ENCODE results near the gene ATP13A4. TPM values are rescaled to one million over a fixed set of nuclear protein-coding genes. Genes with fewer than 3 reads are reported as not detected.

ATP13A4 gene
- total RNA-seq, 1 donor from 2014 or later = 3.4 TPM

GRCh38 chr3:193481436-193481835, 73.3 kb downstream of the ATP13A4 start:
- no peak overlapping the region for H3K4me3 Mint-ChIP-seq
- no peak for DNase-seq
- intact Hi-C loops (cut with micrococcal nuclease) = no loop called here
- no peak for ATAC-seq (ENCODE audit: low read depth)
- no peaks in the 10 kb centered on the region for H3K9me3 Mint-ChIP-seq
- H3K36me3 Mint-ChIP-seq (ENCODE audit: low read depth) = no peaks in the 10 kb centered on the region
- POLR2A ChIA-PET = no interaction called here
- TF ChIP-seq, protein P1, sequence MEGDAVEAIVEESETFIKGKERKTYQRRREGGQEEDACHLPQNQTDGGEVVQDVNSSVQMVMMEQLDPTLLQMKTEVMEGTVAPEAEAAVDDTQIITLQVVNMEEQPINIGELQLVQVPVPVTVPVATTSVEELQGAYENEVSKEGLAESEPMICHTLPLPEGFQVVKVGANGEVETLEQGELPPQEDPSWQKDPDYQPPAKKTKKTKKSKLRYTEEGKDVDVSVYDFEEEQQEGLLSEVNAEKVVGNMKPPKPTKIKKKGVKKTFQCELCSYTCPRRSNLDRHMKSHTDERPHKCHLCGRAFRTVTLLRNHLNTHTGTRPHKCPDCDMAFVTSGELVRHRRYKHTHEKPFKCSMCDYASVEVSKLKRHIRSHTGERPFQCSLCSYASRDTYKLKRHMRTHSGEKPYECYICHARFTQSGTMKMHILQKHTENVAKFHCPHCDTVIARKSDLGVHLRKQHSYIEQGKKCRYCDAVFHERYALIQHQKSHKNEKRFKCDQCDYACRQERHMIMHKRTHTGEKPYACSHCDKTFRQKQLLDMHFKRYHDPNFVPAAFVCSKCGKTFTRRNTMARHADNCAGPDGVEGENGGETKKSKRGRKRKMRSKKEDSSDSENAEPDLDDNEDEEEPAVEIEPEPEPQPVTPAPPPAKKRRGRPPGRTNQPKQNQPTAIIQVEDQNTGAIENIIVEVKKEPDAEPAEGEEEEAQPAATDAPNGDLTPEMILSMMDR (IDR thresholded peaks at IDR 0.05) = no peak
- H3K27ac Mint-ChIP-seq = no peak overlapping the region
- no peaks in the 10 kb centered on the region for H3K4me1 Mint-ChIP-seq
- CTCF ChIA-PET = no interaction called here
- H3K27me3 Mint-ChIP-seq = no peaks in the 10 kb centered on the region

- intact Hi-C loops (cut with micrococcal nuclease) = no loop called here
- Mint-ChIP-seq H3K4me3 (no peak overlapping the region), H3K9me3 (no peaks in the 10 kb centered on the region), H3K27ac (no peak overlapping the region), H3K36me3 (ENCODE audit: low read depth) (no peaks in the 10 kb centered on the region), H3K27me3 (no peaks in the 10 kb centered on the region), H3K4me1 (no peaks in the 10 kb centered on the region)
- ChIA-PET CTCF (no interaction called here), POLR2A (no interaction called here)
- ATAC-seq (ENCODE audit: low read depth) = no peak
- no peak for DNase-seq
- TF ChIP-seq, protein P1 (IDR thresholded peaks at IDR 0.05) = no peak
Measured at GRCh38 chr3:193474446-193474845, 80.2 kb downstream of the ATP13A4 start.

GRCh38 chr3:193470710-193471109, 84.0 kb downstream of the ATP13A4 start:
- Mint-ChIP-seq H3K9me3 (no peaks in the 10 kb centered on the region), H3K4me3 (no peak overlapping the region), H3K27me3 (no peaks in the 10 kb centered on the region), H3K27ac (no peak overlapping the region), H3K4me1 (no peaks in the 10 kb centered on the region), H3K36me3 (ENCODE audit: low read depth) (peaks cover 1% of the 10 kb centered on the region)
- intact Hi-C loops (cut with micrococcal nuclease) = no loop called here
- TF ChIP-seq, protein P1 (IDR thresholded peaks at IDR 0.05) = no peak
- no peak for DNase-seq
- POLR2A ChIA-PET = no interaction called here
- CTCF ChIA-PET = no interaction called here
- no peak for ATAC-seq (ENCODE audit: low read depth)

DNA sequence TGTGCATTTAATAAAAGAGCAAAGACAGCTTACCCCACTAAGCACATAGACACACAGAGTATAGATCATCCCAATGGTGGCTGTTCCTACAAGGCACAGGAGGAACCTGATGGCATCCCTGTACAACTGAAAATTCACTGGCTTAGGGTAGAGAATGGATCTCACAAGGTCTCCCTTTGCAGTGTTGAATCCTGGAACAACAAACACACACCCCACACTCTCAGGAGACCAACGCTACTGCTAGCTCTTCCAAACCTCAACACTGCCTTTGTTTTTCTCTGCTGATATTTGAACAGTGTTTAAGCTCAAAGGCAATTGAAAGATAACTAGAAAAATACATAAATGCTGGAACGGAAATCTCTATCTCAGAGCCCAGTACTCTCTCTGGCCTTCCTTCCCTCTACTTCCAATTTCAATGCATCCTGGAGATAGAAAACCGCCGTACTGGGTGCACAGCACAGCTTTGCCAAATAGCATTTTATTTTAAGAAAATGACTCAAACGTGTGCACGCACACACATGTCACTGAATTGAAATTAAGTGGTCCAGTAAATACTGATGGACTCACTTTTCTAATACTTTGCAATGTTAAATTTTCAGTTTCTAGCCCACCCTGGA, 88.6 kb downstream of the ATP13A4 start:
- peaks cover 1% of the 10 kb centered on the region for H3K27me3 Mint-ChIP-seq
- CTCF ChIA-PET = no interaction called here
- H3K27ac Mint-ChIP-seq = no peak overlapping the region
- no peak overlapping the region for H3K4me3 Mint-ChIP-seq
- peaks cover 4% of the 10 kb centered on the region for H3K36me3 Mint-ChIP-seq (ENCODE audit: low read depth)
- ATAC-seq (ENCODE audit: low read depth) = no peak
- POLR2A ChIA-PET = no interaction called here
- TF ChIP-seq, protein P1 (IDR thresholded peaks at IDR 0.05) = no peak
- peaks cover 5% of the 10 kb centered on the region for H3K9me3 Mint-ChIP-seq
- no peak for DNase-seq
- intact Hi-C loops (cut with micrococcal nuclease) = no loop called here
- H3K4me1 Mint-ChIP-seq = no peaks in the 10 kb centered on the region

DNA sequence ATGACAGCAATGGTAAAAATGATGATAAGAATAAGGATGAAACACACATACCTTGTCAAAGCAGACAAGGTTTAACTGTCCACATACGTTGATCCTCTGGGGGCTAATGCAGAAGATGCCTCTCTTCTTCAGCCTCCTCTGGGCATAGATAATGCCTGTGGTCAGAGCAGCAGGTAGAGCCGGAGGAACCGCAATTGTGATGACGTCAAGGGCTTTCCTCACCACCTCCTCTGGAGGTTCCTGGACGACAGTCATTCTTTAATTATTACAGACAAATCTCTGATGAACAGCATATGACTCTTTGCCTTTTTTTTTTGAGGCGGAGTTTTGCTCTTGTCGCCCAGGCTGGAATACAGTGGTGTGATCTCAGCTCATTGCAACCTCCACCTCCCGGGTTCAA, 89.8 kb downstream of the ATP13A4 start:
- Mint-ChIP-seq H3K4me3 (no peak overlapping the region), H3K36me3 (ENCODE audit: low read depth) (peaks cover 4% of the 10 kb centered on the region), H3K9me3 (peaks cover 5% of the 10 kb centered on the region), H3K27ac (no peak overlapping the region), H3K4me1 (no peaks in the 10 kb centered on the region), H3K27me3 (peaks cover 1% of the 10 kb centered on the region)
- no peak for DNase-seq
- ChIA-PET CTCF (interaction anchor here (0.9 kb wide), 1 partner anchor 32 kb away, joined by 3 read pairs; no protein-coding TSS in a partner anchor), POLR2A (no interaction called here)
- intact Hi-C loops (cut with micrococcal nuclease) = loop anchor here (5.0 kb wide), 3 partner anchors 672 to 937 kb away; partner anchors contain the start of gene HES1
- ATAC-seq (ENCODE audit: low read depth) = no peak
- TF ChIP-seq, protein P1 (IDR thresholded peaks at IDR 0.05) = no peak

Measured in activated B cell treated with CpG ODN at 0.5 μM for 24 hours (primary cell).